Measurements from ENCODE around the gene PRRC2A.

DNA sequence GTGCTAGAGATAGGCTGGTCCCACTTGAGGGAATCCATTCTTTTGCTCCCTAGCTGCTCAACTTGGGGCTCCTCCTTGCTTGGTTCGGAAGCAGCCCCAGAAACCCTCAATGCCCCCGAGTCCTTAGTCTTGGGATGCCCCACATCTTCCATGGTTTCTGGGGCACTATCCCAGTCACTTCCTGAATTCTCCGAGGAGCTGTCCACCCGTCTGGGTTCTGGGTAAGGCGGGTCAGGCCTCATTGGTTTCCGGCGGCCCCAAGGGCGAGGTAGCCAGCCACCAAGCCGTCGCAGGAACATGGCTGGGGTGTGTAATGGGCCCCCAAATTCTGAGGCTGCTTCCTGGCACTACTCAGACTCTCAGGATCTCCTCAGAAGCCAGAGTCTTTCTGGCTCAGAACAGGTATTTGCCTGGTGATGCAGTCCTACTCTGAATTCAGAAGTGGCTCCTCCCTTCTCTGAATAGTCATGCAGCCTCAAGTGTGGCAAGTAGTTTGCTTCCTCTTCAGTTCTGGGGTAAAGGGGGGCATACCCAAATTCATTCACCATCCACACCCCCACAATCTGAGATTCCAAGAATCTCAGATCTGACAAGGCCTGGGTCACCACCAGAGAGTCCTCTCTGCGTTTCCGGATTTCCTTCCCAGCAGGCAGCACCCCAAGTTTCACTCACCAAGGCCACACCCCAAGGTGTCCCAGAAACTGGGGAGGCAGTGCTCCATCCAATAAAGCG, 39.3 kb downstream of the PRRC2A start:
- no peak for TF ChIP-seq POLR2A (IDR thresholded peaks at IDR 0.05)
- TF ChIP-seq, protein P1, sequence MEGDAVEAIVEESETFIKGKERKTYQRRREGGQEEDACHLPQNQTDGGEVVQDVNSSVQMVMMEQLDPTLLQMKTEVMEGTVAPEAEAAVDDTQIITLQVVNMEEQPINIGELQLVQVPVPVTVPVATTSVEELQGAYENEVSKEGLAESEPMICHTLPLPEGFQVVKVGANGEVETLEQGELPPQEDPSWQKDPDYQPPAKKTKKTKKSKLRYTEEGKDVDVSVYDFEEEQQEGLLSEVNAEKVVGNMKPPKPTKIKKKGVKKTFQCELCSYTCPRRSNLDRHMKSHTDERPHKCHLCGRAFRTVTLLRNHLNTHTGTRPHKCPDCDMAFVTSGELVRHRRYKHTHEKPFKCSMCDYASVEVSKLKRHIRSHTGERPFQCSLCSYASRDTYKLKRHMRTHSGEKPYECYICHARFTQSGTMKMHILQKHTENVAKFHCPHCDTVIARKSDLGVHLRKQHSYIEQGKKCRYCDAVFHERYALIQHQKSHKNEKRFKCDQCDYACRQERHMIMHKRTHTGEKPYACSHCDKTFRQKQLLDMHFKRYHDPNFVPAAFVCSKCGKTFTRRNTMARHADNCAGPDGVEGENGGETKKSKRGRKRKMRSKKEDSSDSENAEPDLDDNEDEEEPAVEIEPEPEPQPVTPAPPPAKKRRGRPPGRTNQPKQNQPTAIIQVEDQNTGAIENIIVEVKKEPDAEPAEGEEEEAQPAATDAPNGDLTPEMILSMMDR (IDR thresholded peaks at IDR 0.05), result no peak
